ENCODE data around the gene ATP9B. TPM values are rescaled to one million over a fixed set of nuclear protein-coding genes. Genes with fewer than 3 reads are reported as not detected.

ATP9B gene
- total RNA-seq, 1 donor from 2014 or later, result 48.6 TPM

- no peaks in the 10 kb centered on the region for H3K9me3 ChIP-seq
- ATAC-seq (no peak), DNase-seq (no peak)
- no peaks in the 10 kb centered on the region for H3K4me1 ChIP-seq
- no peaks in the 10 kb centered on the region for H3K36me3 ChIP-seq
- no peak overlapping the region for H3K27ac ChIP-seq
- H3K27me3 ChIP-seq (ENCODE audit: low read depth), result no peaks in the 10 kb centered on the region
- TF ChIP-seq, protein P1, sequence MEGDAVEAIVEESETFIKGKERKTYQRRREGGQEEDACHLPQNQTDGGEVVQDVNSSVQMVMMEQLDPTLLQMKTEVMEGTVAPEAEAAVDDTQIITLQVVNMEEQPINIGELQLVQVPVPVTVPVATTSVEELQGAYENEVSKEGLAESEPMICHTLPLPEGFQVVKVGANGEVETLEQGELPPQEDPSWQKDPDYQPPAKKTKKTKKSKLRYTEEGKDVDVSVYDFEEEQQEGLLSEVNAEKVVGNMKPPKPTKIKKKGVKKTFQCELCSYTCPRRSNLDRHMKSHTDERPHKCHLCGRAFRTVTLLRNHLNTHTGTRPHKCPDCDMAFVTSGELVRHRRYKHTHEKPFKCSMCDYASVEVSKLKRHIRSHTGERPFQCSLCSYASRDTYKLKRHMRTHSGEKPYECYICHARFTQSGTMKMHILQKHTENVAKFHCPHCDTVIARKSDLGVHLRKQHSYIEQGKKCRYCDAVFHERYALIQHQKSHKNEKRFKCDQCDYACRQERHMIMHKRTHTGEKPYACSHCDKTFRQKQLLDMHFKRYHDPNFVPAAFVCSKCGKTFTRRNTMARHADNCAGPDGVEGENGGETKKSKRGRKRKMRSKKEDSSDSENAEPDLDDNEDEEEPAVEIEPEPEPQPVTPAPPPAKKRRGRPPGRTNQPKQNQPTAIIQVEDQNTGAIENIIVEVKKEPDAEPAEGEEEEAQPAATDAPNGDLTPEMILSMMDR (IDR thresholded peaks at IDR 0.05), result no peak
- intact Hi-C loops (cut with DNase I), result no loop called here
- H3K4me3 ChIP-seq, result no peak overlapping the region
Measured at GRCh38 chr18:79104137-79104536, 34.9 kb downstream of the ATP9B start.

DNA sequence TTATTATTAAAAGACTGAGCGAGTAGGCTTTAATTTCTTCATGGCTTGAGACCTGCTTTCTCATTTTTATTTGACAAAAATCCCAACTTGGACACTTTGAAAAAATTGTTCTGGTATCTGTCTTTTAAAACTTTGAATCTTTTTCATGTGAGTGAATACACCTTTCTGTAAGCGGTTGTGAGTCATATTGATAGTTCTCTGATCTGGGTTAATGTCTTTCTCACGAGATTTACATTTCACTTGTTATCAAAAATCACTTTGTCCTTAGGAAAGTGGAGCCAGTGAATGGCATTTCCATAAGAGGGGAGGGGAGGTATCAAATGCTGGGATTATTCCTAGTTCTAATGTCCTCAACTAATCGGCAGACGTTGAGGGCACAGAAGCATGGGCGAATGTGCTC, 36.3 kb downstream of the ATP9B start:
- intact Hi-C loops (cut with DNase I), result no loop called here
- no peak for ATAC-seq

GRCh38 chr18:79106084-79106483, 36.9 kb downstream of the ATP9B start:
- intact Hi-C loops (cut with DNase I), result no loop called here
- no peak for ATAC-seq

More for the DNA sequence above, 36.3 kb downstream of the ATP9B start:
- H3K27me3 ChIP-seq (ENCODE audit: low read depth), result no peaks in the 10 kb centered on the region
- no peaks in the 10 kb centered on the region for H3K36me3 ChIP-seq
- no peak for DNase-seq
- H3K4me1 ChIP-seq, result no peaks in the 10 kb centered on the region
- no peak overlapping the region for H3K27ac ChIP-seq
- no peak overlapping the region for H3K4me3 ChIP-seq
- H3K9me3 ChIP-seq, result no peaks in the 10 kb centered on the region
- TF ChIP-seq, protein P1 (IDR thresholded peaks at IDR 0.05), result no peak

GRCh38 chr18:79107886-79108285, 38.7 kb downstream of the ATP9B start:
- Histone ChIP-seq H3K9me3 (no peaks in the 10 kb centered on the region), H3K36me3 (no peaks in the 10 kb centered on the region), H3K27me3 (ENCODE audit: low read depth) (no peaks in the 10 kb centered on the region), H3K27ac (no peak overlapping the region), H3K4me1 (no peaks in the 10 kb centered on the region), H3K4me3 (no peak overlapping the region)
- TF ChIP-seq, protein P1 (IDR thresholded peaks at IDR 0.05), result no peak
- no peak for DNase-seq
- intact Hi-C loops (cut with DNase I), result no loop called here
- ATAC-seq, result no peak

More at GRCh38 chr18:79106084-79106483, 36.9 kb downstream of the ATP9B start:
- no peaks in the 10 kb centered on the region for H3K4me1 ChIP-seq
- no peaks in the 10 kb centered on the region for H3K36me3 ChIP-seq
- H3K27ac ChIP-seq, result no peak overlapping the region
- no peak overlapping the region for H3K4me3 ChIP-seq
- H3K27me3 ChIP-seq (ENCODE audit: low read depth), result no peaks in the 10 kb centered on the region
- H3K9me3 ChIP-seq, result no peaks in the 10 kb centered on the region
- no peak for DNase-seq
- TF ChIP-seq, protein P1 (IDR thresholded peaks at IDR 0.05), result no peak

- no peaks in the 10 kb centered on the region for H3K4me1 ChIP-seq
- no peak overlapping the region for H3K27ac ChIP-seq
- TF ChIP-seq, protein P1 (IDR thresholded peaks at IDR 0.05), result no peak
- no peak overlapping the region for H3K4me3 ChIP-seq
- H3K27me3 ChIP-seq (ENCODE audit: low read depth), result no peaks in the 10 kb centered on the region
- H3K9me3 ChIP-seq, result no peaks in the 10 kb centered on the region
- DNase-seq (no peak), ATAC-seq (no peak)
- intact Hi-C loops (cut with DNase I), result no loop called here
- H3K36me3 ChIP-seq, result peaks cover 7% of the 10 kb centered on the region
Measured at GRCh38 chr18:79108549-79109215, 39.5 kb downstream of the ATP9B start.
